GM12873 (cell line): Measurements from ENCODE around the gene RMC1.

Experiments
- CTCF ChIP-seq: IDR thresholded peaks from 2 replicates; pipeline ENCODE4 v1.5.1; 2012; ENCODE audit warnings: low read depth, mild to moderate bottlenecking, moderate library complexity, low read length, control low read depth; ENCODE audit not compliant: insufficient read depth; ENCODE audit errors: missing control alignments

The RMC1 gene

GRCh38 chr18:23529604-23530003, 26.3 kb downstream of the RMC1 start:
- no peak for TF ChIP-seq CTCF

GRCh38 chr18:23530195-23530594, 26.9 kb downstream of the RMC1 start:
- TF ChIP-seq CTCF: no peak

- TF ChIP-seq CTCF: no peak
Observed at GRCh38 chr18:23531912-23532311, 28.6 kb downstream of the RMC1 start.

- TF ChIP-seq CTCF: no peak
Observed at GRCh38 chr18:23532848-23533247, 29.5 kb downstream of the RMC1 start.

- TF ChIP-seq CTCF: no peak
Observed at GRCh38 chr18:23534276-23534675, 31.0 kb downstream of the RMC1 start.

GRCh38 chr18:23536204-23536603, 32.9 kb downstream of the RMC1 start:
- TF ChIP-seq CTCF: no peak

- TF ChIP-seq CTCF: no peak
Observed at GRCh38 chr18:23537274-23537673, 34.0 kb downstream of the RMC1 start.
